ENCODE results near the gene RETREG1.

DNA sequence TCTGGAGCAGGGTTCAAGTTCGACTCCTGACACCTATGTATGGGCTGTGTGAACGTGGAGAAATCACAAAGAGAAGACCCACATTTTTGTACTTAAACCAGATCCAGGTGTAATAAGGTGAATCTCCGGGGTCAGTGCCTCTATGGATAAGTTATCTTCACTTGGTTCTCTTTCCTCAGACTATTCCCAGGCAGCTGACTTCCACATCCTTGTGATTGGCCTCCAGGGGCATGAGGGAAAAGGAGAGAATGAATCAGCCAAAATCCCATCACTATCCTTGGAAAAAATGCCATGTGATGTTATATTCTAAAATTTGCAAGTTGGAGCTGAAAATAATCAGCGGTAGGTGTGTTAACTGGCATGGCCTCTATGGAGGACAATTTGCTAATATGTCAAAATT, 188.4 kb downstream of the RETREG1 start:
- TF ChIP-seq POLR2AphosphoS5 (IDR thresholded peaks at IDR 0.05; ENCODE audit: borderline replicate concordance, low read depth, low read length) (no peak), EZH2 (IDR thresholded peaks at IDR 0.05) (no peak)
